PC-9 (cell line): Measurements from ENCODE around the gene MAN2A1. TPM values are rescaled to one million over a fixed set of nuclear protein-coding genes. Genes with fewer than 3 reads are reported as not detected.

Experiments
- BruUV-seq: library from RNA; stranded (reverse); fragments of 400-500 nt; replicated peaks from 2 replicates; lab custom pipeline; 2021; lab: Mats Ljungman, UMichigan
- CTCF ChIA-PET: fragments of 300-600 bp; sonication (Branson Sonifier 250); formaldehyde crosslinking; loops from one replicate; lab custom pipeline; 2022; ENCODE audit warnings: antibody characterized with exemption; lab: Charles Lee
- POLR2A ChIA-PET: fragments of 300-600 bp; sonication (Branson Sonifier 250); formaldehyde crosslinking; loops from one replicate; lab custom pipeline; 2022; ENCODE audit warnings: antibody characterized with exemption; ENCODE audit not compliant: unreplicated experiment; lab: Charles Lee
- DNase-seq, 2 experiments: peaks; one replicate each; pipeline versions ENCODE4 v3.0.0 to v3.0.0-alpha.2; 2015 to 2022; ENCODE audit warnings: mixed read lengths in 1 of 2
- H2AFZ ChIP-seq: fragments of 200-600 bp; sonication (generic); 2 replicates; pipeline ENCODE4 v1.8.1; 2017; ENCODE audit warnings: antibody characterized with exemption
- H3F3A ChIP-seq: fragments of 200-600 bp; sonication (generic); 2 replicates; pipeline ENCODE4 v1.8.1; 2017; ENCODE audit warnings: antibody characterized with exemption, mild to moderate bottlenecking, low read depth; ENCODE audit not compliant: insufficient read depth
- H3K27ac ChIP-seq: fragments of 200-600 bp; sonication (generic); 2 replicates; pipeline ENCODE4 v1.6.1; 2016; ENCODE audit warnings: mixed run types
- H3K27me3 ChIP-seq: fragments of 200-600 bp; sonication (generic); 2 replicates; pipeline ENCODE4 v1.6.1; 2016; ENCODE audit warnings: low read depth, mixed run types; ENCODE audit not compliant: insufficient read depth
- H3K36me3 ChIP-seq: fragments of 200-600 bp; sonication (generic); 2 replicates; pipeline ENCODE4 v1.6.1; 2016; ENCODE audit warnings: low read depth, mixed run types
- H3K4me1 ChIP-seq: fragments of 200-600 bp; sonication (generic); replicated peaks from 2 replicates; pipeline ENCODE4 v1.6.1; 2016; ENCODE audit warnings: mixed run types; ENCODE audit not compliant: insufficient read depth
- H3K4me2 ChIP-seq: fragments of 200-600 bp; sonication (generic); 2 replicates; pipeline ENCODE4 v1.6.1; 2017; ENCODE audit warnings: mixed run types
- H3K4me3 ChIP-seq: fragments of 200-600 bp; sonication (generic); 2 replicates; pipeline ENCODE4 v1.6.1; 2016; ENCODE audit warnings: mixed run types
- H3K79me2 ChIP-seq: fragments of 200-600 bp; sonication (generic); 2 replicates; pipeline ENCODE4 v1.6.1; 2017; ENCODE audit warnings: low read depth, mixed run types
- H3K9me2 ChIP-seq: fragments of 200-600 bp; sonication (generic); 2 replicates; pipeline ENCODE4 v1.8.1; 2017; ENCODE audit warnings: mild to moderate bottlenecking; ENCODE audit not compliant: insufficient read depth
- H3K9me3 ChIP-seq: fragments of 200-600 bp; sonication (generic); 2 replicates; pipeline ENCODE4 v1.8.1; 2016; ENCODE audit warnings: low read depth; ENCODE audit not compliant: insufficient read depth
- H4K20me1 ChIP-seq: fragments of 200-600 bp; sonication (generic); 2 replicates; pipeline ENCODE4 v1.8.1; 2017; ENCODE audit not compliant: insufficient read depth
- CTCF ChIP-seq: fragments of 200-600 bp; sonication (generic); conservative IDR thresholded peaks from 2 replicates; pipeline ENCODE4 v1.6.1; 2017; ENCODE audit warnings: mixed run types, antibody characterized with exemption, mild to moderate bottlenecking, moderate library complexity
- EZH2 ChIP-seq: fragments of 200-600 bp; sonication (generic); IDR thresholded peaks from 2 replicates; pipeline ENCODE4 v1.8.0; 2017; ENCODE audit warnings: antibody characterized with exemption, low read depth
- intact Hi-C: fragments of 100-400 bp; cut with micrococcal nuclease; formaldehyde crosslinking; loops from one replicate; pipeline ENCODE4 v1.10.0; 2022; ENCODE audit not compliant: unreplicated experiment
- total RNA-seq: library from RNA; stranded (reverse); gene quantifications from 2 replicates; pipeline ENCODE4 v1.2.3, GENCODE V29; 2021

The MAN2A1 gene
- total RNA-seq, 1 experiment from 2014 or later, result 27.3 TPM

GRCh38 chr5:109784687-109785086 is 95.0 kb downstream of the MAN2A1 start:
- Histone ChIP-seq H3K36me3 (no peaks in the 10 kb centered on the region), H3K27me3 (no peaks in the 10 kb centered on the region), H3K4me2 (no peak overlapping the region), H3F3A (no peaks in the 10 kb centered on the region), H2AFZ (no peak overlapping the region), H3K9me2 (no peaks in the 10 kb centered on the region), H3K79me2 (no peaks in the 10 kb centered on the region), H3K4me1 (no peaks in the 10 kb centered on the region), H3K4me3 (no peak overlapping the region), H3K9me3 (no peaks in the 10 kb centered on the region), H3K27ac (no peak overlapping the region), H4K20me1 (no peaks in the 10 kb centered on the region)
- TF ChIP-seq CTCF (no peak), EZH2 (no peak)
- ChIA-PET POLR2A (no interaction called here), CTCF (no interaction called here)
- BruUV-seq, result no TSS peak
- intact Hi-C loops, result no loop called here
- DNase-seq, result no peak

GRCh38 chr5:109786206-109786855 is 96.6 kb downstream of the MAN2A1 start:
- no peaks in the 10 kb centered on the region for H3K9me3 ChIP-seq
- intact Hi-C loops, result no loop called here
- ChIA-PET CTCF (no interaction called here), POLR2A (no interaction called here)
- no peak for DNase-seq
- no peaks in the 10 kb centered on the region for H3K79me2 ChIP-seq
- no peak overlapping the region for H3K27ac ChIP-seq
- H3K27me3 ChIP-seq, result no peaks in the 10 kb centered on the region
- no peak overlapping the region for H2AFZ ChIP-seq
- no peaks in the 10 kb centered on the region for H3K9me2 ChIP-seq
- no peaks in the 10 kb centered on the region for H3K4me1 ChIP-seq
- no TSS peak for BruUV-seq
- TF ChIP-seq CTCF, result no peak
- TF ChIP-seq EZH2, result no peak
- H4K20me1 ChIP-seq, result no peaks in the 10 kb centered on the region
- no peaks in the 10 kb centered on the region for H3K36me3 ChIP-seq
- H3F3A ChIP-seq, result no peaks in the 10 kb centered on the region
- no peak overlapping the region for H3K4me2 ChIP-seq
- H3K4me3 ChIP-seq, result no peak overlapping the region

- Histone ChIP-seq H3K27ac (no peak overlapping the region), H3K4me2 (no peak overlapping the region), H3K9me2 (no peaks in the 10 kb centered on the region), H3F3A (no peaks in the 10 kb centered on the region), H3K27me3 (no peaks in the 10 kb centered on the region), H3K79me2 (no peaks in the 10 kb centered on the region), H3K4me1 (no peaks in the 10 kb centered on the region), H3K36me3 (no peaks in the 10 kb centered on the region), H4K20me1 (no peaks in the 10 kb centered on the region), H3K4me3 (no peak overlapping the region), H3K9me3 (0 out of 2 replicates have a peak, but pooled peaks cover 9% of the 10 kb centered on the region), H2AFZ (no peak overlapping the region)
- BruUV-seq, result no TSS peak
- no peak for DNase-seq
- intact Hi-C loops, result no loop called here
- TF ChIP-seq EZH2 (no peak), CTCF (no peak)
- ChIA-PET CTCF (no interaction called here), POLR2A (no interaction called here)
Observed at GRCh38 chr5:109788596-109788995, 98.9 kb downstream of the MAN2A1 start.
